Astrocyte (in vitro differentiated cells and primary cell): ENCODE data around the gene C9orf40. TPM values are rescaled to one million over a fixed set of nuclear protein-coding genes. Genes with fewer than 3 reads are reported as not detected.

Experiments used
- DNase-seq: peaks from one replicate; pipeline ENCODE4 v3.0.0-alpha.2; 2010; ENCODE audit warnings: low read depth
- FAIRE-seq: peaks from 2 replicates; lab custom pipeline; 2011; peaks lifted over from hg19 to GRCh38; lab: Jason Lieb, UNC
- H2AFZ ChIP-seq: 2 replicates; pipeline ENCODE4 v1.6.0; 2012; ENCODE audit warnings: low read depth, low read length, inconsistent platforms
- H3K27ac ChIP-seq: 2 replicates; pipeline ENCODE4 v1.5.1; 2011; ENCODE audit warnings: low read depth, low read length, inconsistent platforms
- H3K27me3 ChIP-seq: 2 replicates; pipeline ENCODE4 v1.6.0; 2011; ENCODE audit warnings: low read length, inconsistent platforms; ENCODE audit not compliant: insufficient read depth
- H3K36me3 ChIP-seq: 2 replicates; pipeline ENCODE4 v1.5.1; 2011; ENCODE audit warnings: low read length, inconsistent platforms; ENCODE audit not compliant: insufficient read depth
- H3K4me1 ChIP-seq: 2 replicates; pipeline ENCODE4 v1.5.1; 2011; ENCODE audit warnings: low read length, inconsistent platforms; ENCODE audit not compliant: insufficient read depth
- H3K4me2 ChIP-seq: 2 replicates; pipeline ENCODE4 v1.6.0; 2012; ENCODE audit warnings: low read length, inconsistent platforms
- H3K4me3 ChIP-seq: 2 replicates; pipeline ENCODE4 v1.5.1; 2011; ENCODE audit warnings: low read depth, mild to moderate bottlenecking, low read length, inconsistent platforms; ENCODE audit not compliant: insufficient read depth
- H3K79me2 ChIP-seq: 2 replicates; pipeline ENCODE4 v1.6.0; 2012; ENCODE audit warnings: mild to moderate bottlenecking, low read length, inconsistent platforms; ENCODE audit not compliant: insufficient read depth
- H3K9ac ChIP-seq: 2 replicates; pipeline ENCODE4 v1.6.0; 2012; ENCODE audit warnings: mild to moderate bottlenecking, low read length, inconsistent platforms
- H3K9me3 ChIP-seq: 2 replicates; pipeline ENCODE4 v1.5.1; 2012; ENCODE audit warnings: low read depth, mild to moderate bottlenecking, low read length, inconsistent platforms; ENCODE audit not compliant: insufficient read depth
- H4K20me1 ChIP-seq: 2 replicates; pipeline ENCODE4 v1.6.0; 2012; ENCODE audit warnings: low read length, inconsistent platforms; ENCODE audit not compliant: insufficient read depth
- H3K27ac Mint-ChIP-seq: one replicate; pipeline ENCODE4 v1.8.0; 2021; ENCODE audit warnings: mild to moderate bottlenecking, mixed read lengths; ENCODE audit not compliant: unreplicated experiment
- H3K27me3 Mint-ChIP-seq: one replicate; pipeline ENCODE4 v1.8.0; 2021; ENCODE audit warnings: low read depth, mixed read lengths; ENCODE audit not compliant: unreplicated experiment
- H3K36me3 Mint-ChIP-seq: one replicate; pipeline ENCODE4 v1.8.0; 2021; ENCODE audit warnings: low read depth, mixed read lengths; ENCODE audit not compliant: unreplicated experiment
- H3K4me1 Mint-ChIP-seq: one replicate; pipeline ENCODE4 v1.8.0; 2021; ENCODE audit warnings: low read depth, mixed read lengths; ENCODE audit not compliant: unreplicated experiment
- H3K4me3 Mint-ChIP-seq: one replicate; pipeline ENCODE4 v1.8.0; 2021; ENCODE audit warnings: mild to moderate bottlenecking, moderate library complexity, mixed read lengths; ENCODE audit not compliant: unreplicated experiment
- H3K9me3 Mint-ChIP-seq: one replicate; pipeline ENCODE4 v1.8.0; 2021; ENCODE audit warnings: mild to moderate bottlenecking, mixed read lengths; ENCODE audit not compliant: unreplicated experiment
- EZH2 ChIP-seq: IDR thresholded peaks from 2 replicates; pipeline ENCODE4 v1.6.1; 2012; ENCODE audit warnings: mild to moderate bottlenecking, low read length, inconsistent platforms; ENCODE audit not compliant: insufficient read depth
- total RNA-seq: library from RNA; stranded (reverse); gene quantifications from 2 replicates; pipeline ENCODE4 v1.2.1, GENCODE V29; 2021
- TF ChIP-seq, protein P1 (sequence below): IDR thresholded peaks from 2 replicates; pipeline ENCODE4 v1.5.1; 2011; ENCODE audit warnings: low read depth, mild to moderate bottlenecking, inconsistent platforms, low read length, moderate library complexity; ENCODE audit not compliant: insufficient read depth

The C9orf40 gene
- total RNA-seq, 1 donor from 2014 or later: 5.4 TPM

DNA sequence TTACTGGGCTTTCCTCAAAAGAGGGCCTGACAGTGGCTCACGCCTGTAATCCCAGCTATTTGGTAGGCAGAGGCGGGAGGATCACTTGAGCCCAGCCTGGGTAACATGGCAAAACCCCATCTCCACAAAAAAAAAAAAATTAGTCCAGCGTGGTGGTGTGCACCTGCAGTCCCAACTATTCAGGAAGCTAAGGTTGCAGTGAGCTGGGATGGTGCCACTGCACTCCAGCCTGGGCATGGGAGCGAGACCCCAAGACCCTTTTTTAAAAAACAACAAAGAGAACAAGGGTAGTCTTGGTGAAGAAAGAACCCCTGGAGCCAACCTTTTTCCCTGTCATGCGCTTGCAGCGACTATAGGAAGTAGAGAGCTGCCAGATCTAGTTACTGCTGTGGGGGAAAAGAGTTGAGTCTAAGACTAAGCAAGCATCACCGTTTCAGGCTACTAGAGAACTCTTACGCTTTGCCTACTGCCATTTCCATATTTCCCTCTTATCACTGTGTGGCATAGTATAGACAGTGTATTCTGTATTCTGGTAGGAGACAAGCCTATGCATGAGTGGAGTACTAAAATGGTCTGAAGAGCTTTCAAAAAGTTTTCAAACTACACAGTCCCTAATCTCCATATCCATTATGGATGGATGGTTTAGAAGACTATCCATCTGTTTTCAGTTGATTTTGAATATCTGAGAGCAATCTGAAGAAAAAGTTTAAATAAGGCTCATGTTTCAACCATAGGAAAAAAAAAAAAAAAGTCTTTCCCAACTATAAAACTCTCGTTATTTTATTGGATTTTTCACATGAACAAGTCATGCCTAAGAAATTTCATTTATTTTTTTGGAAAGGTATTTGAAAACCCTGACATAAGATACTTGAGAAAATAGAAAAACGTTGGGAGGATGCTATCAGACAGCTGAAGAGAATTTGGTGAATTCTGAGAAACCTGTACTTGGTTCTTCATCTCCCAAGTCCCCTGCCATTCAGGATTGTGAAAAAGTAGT, 2.6 kb downstream of the C9orf40 start:
- no peaks in the 10 kb centered on the region for H3K27me3 ChIP-seq
- Mint-ChIP-seq H3K27ac (no peak overlapping the region), H3K9me3 (no peaks in the 10 kb centered on the region), H3K4me1 (no peaks in the 10 kb centered on the region), H3K4me3 (no peak overlapping the region), H3K36me3 (no peaks in the 10 kb centered on the region), H3K27me3 (no peaks in the 10 kb centered on the region)
- no peak for DNase-seq
- no peaks in the 10 kb centered on the region for H3K9me3 ChIP-seq
- TF ChIP-seq, protein P1, sequence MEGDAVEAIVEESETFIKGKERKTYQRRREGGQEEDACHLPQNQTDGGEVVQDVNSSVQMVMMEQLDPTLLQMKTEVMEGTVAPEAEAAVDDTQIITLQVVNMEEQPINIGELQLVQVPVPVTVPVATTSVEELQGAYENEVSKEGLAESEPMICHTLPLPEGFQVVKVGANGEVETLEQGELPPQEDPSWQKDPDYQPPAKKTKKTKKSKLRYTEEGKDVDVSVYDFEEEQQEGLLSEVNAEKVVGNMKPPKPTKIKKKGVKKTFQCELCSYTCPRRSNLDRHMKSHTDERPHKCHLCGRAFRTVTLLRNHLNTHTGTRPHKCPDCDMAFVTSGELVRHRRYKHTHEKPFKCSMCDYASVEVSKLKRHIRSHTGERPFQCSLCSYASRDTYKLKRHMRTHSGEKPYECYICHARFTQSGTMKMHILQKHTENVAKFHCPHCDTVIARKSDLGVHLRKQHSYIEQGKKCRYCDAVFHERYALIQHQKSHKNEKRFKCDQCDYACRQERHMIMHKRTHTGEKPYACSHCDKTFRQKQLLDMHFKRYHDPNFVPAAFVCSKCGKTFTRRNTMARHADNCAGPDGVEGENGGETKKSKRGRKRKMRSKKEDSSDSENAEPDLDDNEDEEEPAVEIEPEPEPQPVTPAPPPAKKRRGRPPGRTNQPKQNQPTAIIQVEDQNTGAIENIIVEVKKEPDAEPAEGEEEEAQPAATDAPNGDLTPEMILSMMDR: no peak
- no peak for TF ChIP-seq EZH2
- H4K20me1 ChIP-seq: no peaks in the 10 kb centered on the region
- no peak overlapping the region for H2AFZ ChIP-seq
- H3K4me1 ChIP-seq: no peaks in the 10 kb centered on the region
- no peak overlapping the region for H3K4me3 ChIP-seq
- H3K27ac ChIP-seq: no peak overlapping the region
- no peak for FAIRE-seq
- H3K36me3 ChIP-seq: no peaks in the 10 kb centered on the region
- H3K4me2 ChIP-seq: no peak overlapping the region
- H3K79me2 ChIP-seq: peaks cover 9% of the 10 kb centered on the region
- H3K9ac ChIP-seq: no peak overlapping the region

DNA sequence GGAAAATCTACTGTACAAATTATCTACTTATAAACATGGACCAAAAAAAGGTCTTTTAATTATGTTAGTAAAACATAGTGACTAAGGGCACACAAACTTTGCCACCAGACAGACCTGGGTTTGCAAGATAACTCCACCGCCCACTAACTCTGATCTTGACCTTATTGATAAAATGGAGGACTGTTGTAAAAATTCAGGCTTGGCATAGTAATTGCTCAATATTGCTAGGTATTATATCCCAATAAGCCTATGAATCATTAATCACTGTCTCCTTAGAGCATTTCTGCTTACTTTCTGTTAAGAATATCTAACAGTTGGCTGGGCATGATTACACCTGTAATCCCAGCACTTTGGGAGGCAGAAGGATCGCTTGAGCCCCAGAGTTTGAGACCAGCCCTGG, 3.8 kb downstream of the C9orf40 start:
- Mint-ChIP-seq H3K27ac (no peak overlapping the region), H3K36me3 (no peaks in the 10 kb centered on the region), H3K4me3 (no peak overlapping the region), H3K9me3 (no peaks in the 10 kb centered on the region), H3K27me3 (no peaks in the 10 kb centered on the region), H3K4me1 (no peaks in the 10 kb centered on the region)
- FAIRE-seq (no peak), DNase-seq (no peak)
- H3K9ac ChIP-seq: no peak overlapping the region
- H3K9me3 ChIP-seq: no peaks in the 10 kb centered on the region
- H3K27ac ChIP-seq: no peak overlapping the region
- no peaks in the 10 kb centered on the region for H3K27me3 ChIP-seq
- H3K36me3 ChIP-seq: no peaks in the 10 kb centered on the region
- peaks cover 9% of the 10 kb centered on the region for H3K79me2 ChIP-seq
- no peaks in the 10 kb centered on the region for H3K4me1 ChIP-seq
- H4K20me1 ChIP-seq: no peaks in the 10 kb centered on the region
- TF ChIP-seq, protein P1: no peak
- no peak for TF ChIP-seq EZH2
- no peak overlapping the region for H3K4me3 ChIP-seq
- no peak overlapping the region for H2AFZ ChIP-seq
- H3K4me2 ChIP-seq: no peak overlapping the region

DNA sequence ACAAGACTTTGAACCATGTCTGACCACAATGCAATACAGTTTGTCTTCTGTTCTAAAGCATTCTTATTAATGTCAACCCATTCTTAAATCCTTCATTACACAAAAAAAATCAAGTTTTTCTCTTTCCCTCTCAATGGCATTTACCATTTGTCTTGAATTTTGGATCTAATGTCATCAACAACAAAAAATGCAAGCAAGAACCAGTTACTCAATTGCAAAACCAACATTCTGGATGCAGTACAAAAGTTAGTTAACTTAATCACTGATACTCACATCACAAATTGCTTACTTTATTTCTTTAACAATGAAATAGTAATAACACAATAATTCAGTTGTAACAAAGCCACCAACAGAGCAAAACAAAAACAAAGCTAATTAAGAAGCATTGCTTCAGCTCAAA, 6.0 kb downstream of the C9orf40 start:
- no peaks in the 10 kb centered on the region for H3K36me3 Mint-ChIP-seq
- H3K4me1 Mint-ChIP-seq: no peaks in the 10 kb centered on the region
- no peaks in the 10 kb centered on the region for H3K9me3 ChIP-seq
- DNase-seq (no peak), FAIRE-seq (no peak)
- H3K4me3 Mint-ChIP-seq: no peak overlapping the region
- no peaks in the 10 kb centered on the region for H3K9me3 Mint-ChIP-seq
- no peak overlapping the region for H3K4me3 ChIP-seq
- no peak overlapping the region for H3K9ac ChIP-seq
- no peak overlapping the region for H3K4me2 ChIP-seq
- H3K27me3 ChIP-seq: no peaks in the 10 kb centered on the region
- H3K27me3 Mint-ChIP-seq: no peaks in the 10 kb centered on the region
- peaks cover 8% of the 10 kb centered on the region for H3K79me2 ChIP-seq
- H3K36me3 ChIP-seq: no peaks in the 10 kb centered on the region
- no peak overlapping the region for H2AFZ ChIP-seq
- H3K27ac Mint-ChIP-seq: no peak overlapping the region
- no peaks in the 10 kb centered on the region for H3K4me1 ChIP-seq
- no peaks in the 10 kb centered on the region for H4K20me1 ChIP-seq
- H3K27ac ChIP-seq: no peak overlapping the region
- TF ChIP-seq, protein P1: no peak
- TF ChIP-seq EZH2: no peak
